GM23338 (cell line): ENCODE measurements around the gene ZNF567. TPM values are rescaled to one million over a fixed set of nuclear protein-coding genes. Genes with fewer than 3 reads are reported as not detected.

Source experiments
- ATAC-seq: fragments of 200-7000 bp; cut with Tn5 transposase; 3 replicates; pipeline ENCODE4 v1.9.1; 2020
- DNase-seq: peaks from one replicate; pipeline ENCODE4 v3.0.0-alpha.2; 2015; ENCODE audit warnings: low spot score
- H2AFZ ChIP-seq: fragments of 200-600 bp; sonication (generic); 2 replicates; pipeline ENCODE4 v1.8.0; 2016; ENCODE audit warnings: antibody characterized with exemption, mild to moderate bottlenecking, moderate library complexity
- H3F3A ChIP-seq: fragments of 200-600 bp; sonication (generic); replicated peaks from 2 replicates; pipeline ENCODE4 v1.8.0; 2017; ENCODE audit warnings: antibody characterized with exemption, mixed run types, low read depth
- H3K27ac ChIP-seq: fragments of 200-600 bp; sonication (generic); 2 replicates; pipeline ENCODE4 v1.6.1; 2016; ENCODE audit warnings: low read depth
- H3K27me3 ChIP-seq: fragments of 200-600 bp; sonication (generic); 2 replicates; pipeline ENCODE4 v1.8.0; 2016; ENCODE audit warnings: mild to moderate bottlenecking, mixed run types, moderate library complexity; ENCODE audit not compliant: insufficient read depth
- H3K36me3 ChIP-seq: fragments of 200-600 bp; sonication (generic); 2 replicates; pipeline ENCODE4 v1.8.0; 2016; ENCODE audit warnings: mild to moderate bottlenecking; ENCODE audit not compliant: insufficient read depth
- H3K4me1 ChIP-seq: fragments of 200-600 bp; sonication (generic); 2 replicates; pipeline ENCODE4 v1.8.0; 2016; ENCODE audit warnings: mild to moderate bottlenecking, moderate library complexity; ENCODE audit not compliant: insufficient read depth
- H3K4me2 ChIP-seq: fragments of 200-600 bp; sonication (generic); 2 replicates; pipeline ENCODE4 v1.7.1; 2017; ENCODE audit warnings: mixed run types
- H3K4me3 ChIP-seq: fragments of 200-600 bp; sonication (generic); 2 replicates; pipeline ENCODE4 v1.6.1; 2016; ENCODE audit warnings: mixed run types
- H3K79me2 ChIP-seq: fragments of 200-600 bp; sonication (generic); replicated peaks from 2 replicates; pipeline ENCODE4 v1.8.0; 2017; ENCODE audit warnings: mild to moderate bottlenecking; ENCODE audit not compliant: insufficient read depth
- H3K9me2 ChIP-seq: fragments of 200-600 bp; sonication (generic); 2 replicates; pipeline ENCODE4 v1.8.0; 2017; ENCODE audit not compliant: insufficient read depth
- H4K20me1 ChIP-seq: fragments of 200-600 bp; sonication (generic); replicated peaks from 2 replicates; pipeline ENCODE4 v1.8.0; 2017; ENCODE audit warnings: mild to moderate bottlenecking; ENCODE audit not compliant: insufficient read depth
- H3K27ac Mint-ChIP-seq: 2 replicates; pipeline ENCODE4 v1.8.0; 2020; ENCODE audit warnings: inconsistent platforms, mild to moderate bottlenecking, moderate library complexity, mixed read lengths
- H3K27me3 Mint-ChIP-seq: 3 replicates; pipeline ENCODE4 v1.8.0; 2022; ENCODE audit warnings: low read depth, mild to moderate bottlenecking, moderate library complexity, mixed read lengths, inconsistent platforms; ENCODE audit not compliant: insufficient read depth, poor library complexity
- H3K36me3 Mint-ChIP-seq: 3 replicates; pipeline ENCODE4 v1.8.0; 2021; ENCODE audit warnings: low read depth, mild to moderate bottlenecking, inconsistent platforms, moderate library complexity, mixed read lengths
- H3K4me1 Mint-ChIP-seq: 3 replicates; pipeline ENCODE4 v1.8.0; 2020; ENCODE audit warnings: mild to moderate bottlenecking, inconsistent platforms, mixed read lengths
- H3K4me3 Mint-ChIP-seq: 3 replicates; pipeline ENCODE4 v1.8.0; 2021; ENCODE audit warnings: moderate library complexity, mild to moderate bottlenecking, inconsistent platforms, mixed read lengths
- H3K9me3 Mint-ChIP-seq: 3 replicates; pipeline ENCODE4 v1.8.0; 2020; ENCODE audit warnings: moderate library complexity, mild to moderate bottlenecking, inconsistent platforms, mixed read lengths
- EZH2 ChIP-seq: fragments of 200-600 bp; sonication (generic); IDR thresholded peaks from one replicate; pipeline ENCODE4 v1.8.0; 2017; ENCODE audit warnings: antibody characterized with exemption, mild to moderate bottlenecking, low read depth; ENCODE audit not compliant: unreplicated experiment
- JUNB ChIP-seq: IDR thresholded peaks from one replicate; pipeline ENCODE4 v1.6.1; 2016; ENCODE audit warnings: antibody characterized with exemption; ENCODE audit not compliant: unreplicated experiment
- POLR2AphosphoS5 ChIP-seq: IDR thresholded peaks from 2 replicates; pipeline ENCODE4 v1.6.1; 2016; ENCODE audit warnings: antibody characterized with exemption, low read depth
- REST ChIP-seq: IDR thresholded peaks from one replicate; pipeline ENCODE4 v1.6.1; 2018; ENCODE audit warnings: antibody characterized with exemption; ENCODE audit not compliant: unreplicated experiment
- STAT1 ChIP-seq: IDR thresholded peaks from one replicate; pipeline ENCODE4 v1.6.1; 2016; ENCODE audit warnings: antibody characterized with exemption; ENCODE audit not compliant: unreplicated experiment
- ZNF114 ChIP-seq: fragments of 250-450 bp; sonication (Bioruptor Pico); IDR thresholded peaks from 2 replicates; pipeline ENCODE4 v1.5.0; 2020; ENCODE audit warnings: mild to moderate bottlenecking, moderate library complexity
- ZNF331 ChIP-seq: fragments of 250-450 bp; sonication (Bioruptor Pico); IDR thresholded peaks from 2 replicates; pipeline ENCODE4 v1.5.0; 2020; ENCODE audit warnings: low read depth, mild to moderate bottlenecking, moderate library complexity
- ZNF462 ChIP-seq: fragments of 250-450 bp; sonication (Bioruptor Pico); IDR thresholded peaks from 2 replicates; pipeline ENCODE4 v1.5.0; 2020; ENCODE audit warnings: mild to moderate bottlenecking, moderate library complexity
- polyA plus RNA-seq: library from polyadenylated mRNA; unstranded; fragments of >200 nt; fragmentation: Nextera tagmentation; extraction: Ambion mirVana; gene quantifications from 2 replicates; pipeline ENCODE4 v1.2.1, GENCODE V29; 2016
- total RNA-seq: library from RNA; depleted of rRNA; stranded (reverse); fragments of >200 nt; shearing (Covaris generic); gene quantifications from 2 replicates; pipeline ENCODE4 v1.2.3, GENCODE V29; 2014

The ZNF567 gene
- total and polyA plus RNA-seq, 2 experiments from 2014 or later = 15.6 to 17.6 TPM

GRCh38 chr19:36688058-36688457 lies 646 bp downstream of the ZNF567 start (continued):
- no peak for TF ChIP-seq REST
- no peak for TF ChIP-seq ZNF114 (CRISPR knock-in tag)
- no peak for TF ChIP-seq STAT1
- TF ChIP-seq EZH2 = no peak
- no peak for TF ChIP-seq POLR2AphosphoS5

GRCh38 chr19:36707134-36707533 lies 19.7 kb downstream of the ZNF567 start:
- Mint-ChIP-seq H3K4me3 (no peak overlapping the region), H3K36me3 (peaks cover 98% of the 10 kb centered on the region), H3K4me1 (no peaks in the 10 kb centered on the region), H3K27me3 (no peaks in the 10 kb centered on the region), H3K27ac (no peak overlapping the region), H3K9me3 (peaks cover 96% of the 10 kb centered on the region)
- Histone ChIP-seq H3K27me3 (no peaks in the 10 kb centered on the region), H3K9me2 (no peaks in the 10 kb centered on the region), H3K4me1 (no peaks in the 10 kb centered on the region), H3K4me2 (no peak overlapping the region), H3K36me3 (peaks cover 15% of the 10 kb centered on the region), H2AFZ (no peak overlapping the region), H3K79me2 (peaks cover 80% of the 10 kb centered on the region), H3K4me3 (no peak overlapping the region), H3F3A (no peaks in the 10 kb centered on the region), H4K20me1 (no peaks in the 10 kb centered on the region), H3K27ac (no peak overlapping the region)
- DNase-seq = no peak
- TF ChIP-seq POLR2AphosphoS5 = no peak
- no peak for TF ChIP-seq ZNF331 (CRISPR knock-in tag)
- TF ChIP-seq JUNB = no peak
- TF ChIP-seq ZNF462 = no peak
- no peak for ATAC-seq
